Esophagus squamous epithelium (tissue), 4 donors: ENCODE measurements around the gene IARS2.

ENCODE experiments used
- POLR2A ChIP-seq, 4 donors: fragments of 450-650 bp; IDR thresholded peaks; one replicate each; pipeline ENCODE4 v1.6.1; 2017; ENCODE audit warnings: antibody characterized with exemption in 4 of 4, mild to moderate bottlenecking in 4 of 4, moderate library complexity in 3 of 4
- TF ChIP-seq, protein P1 (sequence below), 6 experiments: fragments of 450-650 bp in 4 of 6; fragments of 200-600 bp in 2 of 6; sonication (generic) in 2 of 6; IDR thresholded peaks; one replicate each; pipeline ENCODE4 v1.5.1; 2016 to 2019; ENCODE audit warnings: antibody characterized with exemption in 6 of 6, mild to moderate bottlenecking in 4 of 6, moderate library complexity in 4 of 6

DNA sequence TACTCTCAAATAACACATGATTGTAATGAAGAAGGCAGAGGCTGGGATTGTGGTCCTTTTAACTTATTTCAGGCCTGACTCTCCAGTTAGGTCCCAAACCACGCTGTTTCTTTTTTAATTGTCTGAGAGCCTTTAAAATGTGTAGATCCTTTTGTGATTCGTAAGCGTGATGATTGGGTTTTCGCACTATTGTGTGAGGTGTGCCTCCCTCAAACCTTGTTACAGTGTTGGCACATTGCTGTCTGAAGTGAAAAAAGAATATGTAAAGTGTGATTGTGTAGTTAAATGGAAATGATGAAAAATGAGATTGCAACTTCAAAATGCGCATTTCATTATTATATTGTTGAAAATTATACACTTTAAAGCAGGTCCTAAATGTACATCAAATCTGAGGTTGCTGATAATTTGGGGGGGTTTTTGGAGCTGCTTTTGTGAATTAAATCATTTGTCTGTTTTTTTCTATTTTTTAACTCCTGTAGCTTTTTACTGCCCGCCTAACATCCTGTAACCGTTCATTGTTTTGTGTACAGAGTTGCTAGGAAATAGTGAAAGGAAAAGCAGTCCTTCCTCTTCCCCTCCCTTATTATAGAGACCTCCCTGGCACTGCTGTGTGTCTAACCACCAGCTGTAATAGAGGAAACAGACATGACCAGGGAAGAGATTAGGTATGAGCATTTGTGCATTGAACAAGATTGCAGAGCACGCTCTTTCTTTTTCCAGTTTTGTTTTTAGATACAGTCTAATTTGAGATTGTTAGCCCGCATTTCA is 43.3 kb downstream of the IARS2 start:
- TF ChIP-seq, protein P1, sequence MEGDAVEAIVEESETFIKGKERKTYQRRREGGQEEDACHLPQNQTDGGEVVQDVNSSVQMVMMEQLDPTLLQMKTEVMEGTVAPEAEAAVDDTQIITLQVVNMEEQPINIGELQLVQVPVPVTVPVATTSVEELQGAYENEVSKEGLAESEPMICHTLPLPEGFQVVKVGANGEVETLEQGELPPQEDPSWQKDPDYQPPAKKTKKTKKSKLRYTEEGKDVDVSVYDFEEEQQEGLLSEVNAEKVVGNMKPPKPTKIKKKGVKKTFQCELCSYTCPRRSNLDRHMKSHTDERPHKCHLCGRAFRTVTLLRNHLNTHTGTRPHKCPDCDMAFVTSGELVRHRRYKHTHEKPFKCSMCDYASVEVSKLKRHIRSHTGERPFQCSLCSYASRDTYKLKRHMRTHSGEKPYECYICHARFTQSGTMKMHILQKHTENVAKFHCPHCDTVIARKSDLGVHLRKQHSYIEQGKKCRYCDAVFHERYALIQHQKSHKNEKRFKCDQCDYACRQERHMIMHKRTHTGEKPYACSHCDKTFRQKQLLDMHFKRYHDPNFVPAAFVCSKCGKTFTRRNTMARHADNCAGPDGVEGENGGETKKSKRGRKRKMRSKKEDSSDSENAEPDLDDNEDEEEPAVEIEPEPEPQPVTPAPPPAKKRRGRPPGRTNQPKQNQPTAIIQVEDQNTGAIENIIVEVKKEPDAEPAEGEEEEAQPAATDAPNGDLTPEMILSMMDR (IDR thresholded peaks at IDR 0.05): no peak
- TF ChIP-seq POLR2A (IDR thresholded peaks at IDR 0.05): no peak
